ENCODE results near the gene TP53INP2. TPM values are rescaled to one million over a fixed set of nuclear protein-coding genes. Genes with fewer than 3 reads are reported as not detected.
"Not testable (repeated sequence)": the region's sequence is repeated elsewhere in the genome, so short reads cannot be mapped to it uniquely, and the experiment has no call there.

TP53INP2 gene
- total and polyA plus RNA-seq, 5 donors from 2014 or later: 0.37 to 60.9 (median 0.54) TPM

- DNase-seq (no peak), ATAC-seq (ENCODE audit: low read depth in 2 of 2) (no peak)
- Mint-ChIP-seq H3K9me3 (peaks cover 0 to 2% (median 0%) of the 10 kb centered on the region in 7 donors), H3K4me3 (peak overlapping the region in 3 of 4 donors; percentile 38 to 90 (median 88)), H3K4me1 (peaks cover 0 to 21% (median 11%) of the 10 kb centered on the region in 4 donors), H3K27ac (peak overlapping the region in 1 of 3 donors; percentile 86), H3K27me3 (no peaks in the 10 kb centered on the region), H3K36me3 (peaks cover 12% of the 10 kb centered on the region)
- no peak overlapping the region for H3K27ac ChIP-seq (ENCODE audit: insufficient read depth, low read length, poor library complexity, severe bottlenecking)
- no peaks in the 10 kb centered on the region for H3K9me3 ChIP-seq (ENCODE audit: control insufficient read depth in 2 of 2, low read length in 2 of 2)
- peaks cover 12% of the 10 kb centered on the region for H3K4me1 ChIP-seq (ENCODE audit: control insufficient read depth, insufficient read depth, low read length, poor library complexity, severe bottlenecking)
- peaks cover 3% of the 10 kb centered on the region for H3K36me3 ChIP-seq (ENCODE audit: control insufficient read depth, insufficient read depth, low read length)
- H3K4me3 ChIP-seq (ENCODE audit: low read depth, low read length): no peak overlapping the region
- H3K27me3 ChIP-seq (ENCODE audit: control insufficient read depth, insufficient read depth, low read length): no peaks in the 10 kb centered on the region
Measured at GRCh38 chr20:34711813-34712430, 7.8 kb downstream of the TP53INP2 start.

- Mint-ChIP-seq H3K27me3 (no peaks in the 10 kb centered on the region), H3K4me3 (peak overlapping the region in 2 of 4 donors; percentile 88 to 90), H3K4me1 (peaks cover 0 to 21% (median 11%) of the 10 kb centered on the region in 4 donors), H3K9me3 (peaks cover 0 to 2% (median 0%) of the 10 kb centered on the region in 7 donors), H3K27ac (no peak overlapping the region), H3K36me3 (peaks cover 12% of the 10 kb centered on the region)
- no peaks in the 10 kb centered on the region for H3K9me3 ChIP-seq (ENCODE audit: control insufficient read depth in 2 of 2, low read length in 2 of 2)
- no peaks in the 10 kb centered on the region for H3K27me3 ChIP-seq (ENCODE audit: control insufficient read depth, insufficient read depth, low read length)
- DNase-seq: no peak
- no peak overlapping the region for H3K27ac ChIP-seq (ENCODE audit: insufficient read depth, low read length, poor library complexity, severe bottlenecking)
- peaks cover 12% of the 10 kb centered on the region for H3K4me1 ChIP-seq (ENCODE audit: control insufficient read depth, insufficient read depth, low read length, poor library complexity, severe bottlenecking)
- peaks cover 3% of the 10 kb centered on the region for H3K36me3 ChIP-seq (ENCODE audit: control insufficient read depth, insufficient read depth, low read length)
- no peak for ATAC-seq (ENCODE audit: low read depth in 2 of 2)
- no peak overlapping the region for H3K4me3 ChIP-seq (ENCODE audit: low read depth, low read length)
Measured at GRCh38 chr20:34712525-34713192, 8.5 kb downstream of the TP53INP2 start.

DNA sequence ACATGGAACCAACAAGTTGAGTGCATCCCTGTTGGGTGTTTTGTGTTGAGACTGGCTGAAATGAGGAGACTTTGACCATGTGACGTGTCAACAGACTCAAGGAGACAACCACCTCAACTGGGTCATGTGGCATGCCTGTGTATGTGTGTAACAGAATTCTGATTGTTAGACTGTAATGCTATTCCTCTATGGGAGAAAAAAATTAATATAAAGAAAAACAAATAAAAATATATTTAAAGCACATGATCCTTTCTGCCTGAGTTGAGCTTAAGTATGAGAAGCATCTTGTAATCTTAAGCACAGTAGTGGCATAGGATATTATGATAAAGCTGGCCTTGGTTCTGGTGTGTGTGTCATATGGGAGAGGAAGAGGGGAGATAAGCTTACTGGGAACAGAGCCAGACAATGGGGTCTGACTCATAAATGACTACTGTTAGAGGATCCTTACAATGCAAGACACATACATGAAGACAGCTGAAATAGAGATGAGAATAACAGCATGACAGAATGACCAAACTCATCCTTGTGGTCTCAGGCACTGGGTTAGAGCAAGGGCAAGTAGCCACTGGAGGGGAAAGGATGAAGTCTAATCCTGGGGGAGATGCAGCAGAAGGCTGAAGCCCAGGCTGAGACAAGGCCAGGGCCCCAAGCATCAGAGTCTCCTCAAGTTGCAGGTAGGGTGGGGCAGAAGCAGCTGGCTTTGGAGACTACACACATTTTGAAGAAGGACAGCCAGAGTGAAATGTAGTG is 9.2 kb downstream of the TP53INP2 start:
- peaks cover 0 to 17% (median 11%) of the 10 kb centered on the region in 4 donors for H3K4me1 Mint-ChIP-seq
- H3K4me3 ChIP-seq (ENCODE audit: low read depth, low read length): no peak overlapping the region
- no peak overlapping the region for H3K4me3 Mint-ChIP-seq
- no peaks in the 10 kb centered on the region for H3K27me3 ChIP-seq (ENCODE audit: control insufficient read depth, insufficient read depth, low read length)
- no peak overlapping the region for H3K27ac ChIP-seq (ENCODE audit: insufficient read depth, low read length, poor library complexity, severe bottlenecking)
- H3K27ac Mint-ChIP-seq: no peak overlapping the region
- DNase-seq: no peak
- no peaks in the 10 kb centered on the region for H3K9me3 ChIP-seq (ENCODE audit: control insufficient read depth in 2 of 2, low read length in 2 of 2)
- peaks cover 12% of the 10 kb centered on the region for H3K36me3 Mint-ChIP-seq
- no peak for ATAC-seq (ENCODE audit: low read depth in 2 of 2)
- H3K9me3 Mint-ChIP-seq: peaks cover 0 to 2% (median 0%) of the 10 kb centered on the region in 7 donors
- H3K4me1 ChIP-seq (ENCODE audit: control insufficient read depth, insufficient read depth, low read length, poor library complexity, severe bottlenecking): peaks cover 11% of the 10 kb centered on the region
- H3K36me3 ChIP-seq (ENCODE audit: control insufficient read depth, insufficient read depth, low read length): peaks cover 3% of the 10 kb centered on the region
- no peaks in the 10 kb centered on the region for H3K27me3 Mint-ChIP-seq

GRCh38 chr20:34713944-34714515 is 9.9 kb downstream of the TP53INP2 start:
- not testable (repeated sequence) for ATAC-seq (ENCODE audit: low read depth in 2 of 2); H3K4me1 ChIP-seq (ENCODE audit: control insufficient read depth, insufficient read depth, low read length, poor library complexity, severe bottlenecking); H3K27me3 ChIP-seq (ENCODE audit: control insufficient read depth, insufficient read depth, low read length); H3K27me3 Mint-ChIP-seq; H3K27ac Mint-ChIP-seq; H3K9me3 Mint-ChIP-seq; H3K4me3 ChIP-seq (ENCODE audit: low read depth, low read length); H3K27ac ChIP-seq (ENCODE audit: insufficient read depth, low read length, poor library complexity, severe bottlenecking); DNase-seq; H3K36me3 ChIP-seq (ENCODE audit: control insufficient read depth, insufficient read depth, low read length); H3K9me3 ChIP-seq (ENCODE audit: control insufficient read depth in 2 of 2, low read length in 2 of 2); H3K4me3 Mint-ChIP-seq
- peaks cover 12% of the 10 kb centered on the region for H3K36me3 Mint-ChIP-seq
- peaks cover 4 to 16% (median 11%) of the 10 kb centered on the region in 4 donors for H3K4me1 Mint-ChIP-seq

DNA sequence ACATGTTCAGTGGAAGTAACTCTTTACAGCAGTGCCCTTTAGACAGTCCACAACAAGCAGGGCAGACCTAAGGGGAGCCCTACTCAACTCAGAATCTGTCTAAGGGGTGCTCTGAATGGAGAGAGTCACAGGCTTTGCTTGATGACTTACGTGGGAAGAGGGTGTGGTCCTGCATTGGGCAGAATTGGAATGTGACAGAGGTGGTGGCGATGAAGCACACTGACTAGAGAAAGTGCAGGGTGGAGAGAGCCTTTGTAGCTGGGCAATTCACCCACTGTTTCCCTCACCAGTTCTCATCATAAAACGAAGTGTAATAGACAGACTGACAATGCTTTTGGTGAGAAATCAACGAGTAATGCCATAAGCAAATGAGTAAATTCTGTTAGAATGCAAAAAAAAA is 11.2 kb downstream of the TP53INP2 start:
- no peak for ATAC-seq (ENCODE audit: low read depth in 2 of 2)
- Histone ChIP-seq H3K4me3 (ENCODE audit: low read depth, low read length) (no peak overlapping the region), H3K4me1 (ENCODE audit: control insufficient read depth, insufficient read depth, low read length, poor library complexity, severe bottlenecking) (peaks cover 1% of the 10 kb centered on the region), H3K27ac (ENCODE audit: insufficient read depth, low read length, poor library complexity, severe bottlenecking) (no peak overlapping the region), H3K27me3 (ENCODE audit: control insufficient read depth, insufficient read depth, low read length) (no peaks in the 10 kb centered on the region), H3K9me3 (ENCODE audit: control insufficient read depth in 2 of 2, low read length in 2 of 2) (no peaks in the 10 kb centered on the region), H3K36me3 (ENCODE audit: control insufficient read depth, insufficient read depth, low read length) (peaks cover 5% of the 10 kb centered on the region)
- Mint-ChIP-seq H3K4me3 (no peak overlapping the region), H3K27ac (no peak overlapping the region), H3K36me3 (peaks cover 12% of the 10 kb centered on the region), H3K9me3 (peaks cover 0 to under 1% (median 0%) of the 10 kb centered on the region in 7 donors), H3K27me3 (no peaks in the 10 kb centered on the region), H3K4me1 (peaks cover 4 to 25% (median 6%) of the 10 kb centered on the region in 4 donors)
- DNase-seq: no peak

DNA sequence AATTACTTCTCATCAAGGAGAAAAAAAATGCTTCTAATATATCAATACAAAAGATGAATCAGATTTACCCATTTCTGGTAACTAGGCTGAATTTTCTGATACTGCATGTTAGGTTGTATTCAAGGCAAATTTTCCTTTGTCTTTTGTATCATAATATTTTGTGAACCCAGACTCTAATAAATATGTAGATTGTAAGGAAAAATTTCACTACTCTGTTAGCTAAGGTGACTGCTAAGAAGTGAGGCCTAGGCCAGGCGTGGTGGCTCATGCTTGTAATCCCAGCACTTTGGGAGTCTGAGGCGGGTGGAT is 12.7 kb downstream of the TP53INP2 start:
- Mint-ChIP-seq H3K4me1 (peaks cover 0 to 19% (median 6%) of the 10 kb centered on the region in 4 donors), H3K27me3 (no peaks in the 10 kb centered on the region), H3K27ac (peak overlapping the region in 1 of 3 donors; percentile 65), H3K36me3 (peaks cover 12% of the 10 kb centered on the region), H3K9me3 (no peaks in the 10 kb centered on the region), H3K4me3 (no peak overlapping the region)
- peaks cover 13% of the 10 kb centered on the region for H3K36me3 ChIP-seq (ENCODE audit: control insufficient read depth, insufficient read depth, low read length)
- no peak overlapping the region for H3K27ac ChIP-seq (ENCODE audit: insufficient read depth, low read length, poor library complexity, severe bottlenecking)
- no peaks in the 10 kb centered on the region for H3K9me3 ChIP-seq (ENCODE audit: control insufficient read depth in 2 of 2, low read length in 2 of 2)
- ATAC-seq (ENCODE audit: low read depth in 2 of 2) (no peak), DNase-seq (no peak)
- no peak overlapping the region for H3K4me3 ChIP-seq (ENCODE audit: low read depth, low read length)
- H3K27me3 ChIP-seq (ENCODE audit: control insufficient read depth, insufficient read depth, low read length): no peaks in the 10 kb centered on the region
- no peaks in the 10 kb centered on the region for H3K4me1 ChIP-seq (ENCODE audit: control insufficient read depth, insufficient read depth, low read length, poor library complexity, severe bottlenecking)

DNA sequence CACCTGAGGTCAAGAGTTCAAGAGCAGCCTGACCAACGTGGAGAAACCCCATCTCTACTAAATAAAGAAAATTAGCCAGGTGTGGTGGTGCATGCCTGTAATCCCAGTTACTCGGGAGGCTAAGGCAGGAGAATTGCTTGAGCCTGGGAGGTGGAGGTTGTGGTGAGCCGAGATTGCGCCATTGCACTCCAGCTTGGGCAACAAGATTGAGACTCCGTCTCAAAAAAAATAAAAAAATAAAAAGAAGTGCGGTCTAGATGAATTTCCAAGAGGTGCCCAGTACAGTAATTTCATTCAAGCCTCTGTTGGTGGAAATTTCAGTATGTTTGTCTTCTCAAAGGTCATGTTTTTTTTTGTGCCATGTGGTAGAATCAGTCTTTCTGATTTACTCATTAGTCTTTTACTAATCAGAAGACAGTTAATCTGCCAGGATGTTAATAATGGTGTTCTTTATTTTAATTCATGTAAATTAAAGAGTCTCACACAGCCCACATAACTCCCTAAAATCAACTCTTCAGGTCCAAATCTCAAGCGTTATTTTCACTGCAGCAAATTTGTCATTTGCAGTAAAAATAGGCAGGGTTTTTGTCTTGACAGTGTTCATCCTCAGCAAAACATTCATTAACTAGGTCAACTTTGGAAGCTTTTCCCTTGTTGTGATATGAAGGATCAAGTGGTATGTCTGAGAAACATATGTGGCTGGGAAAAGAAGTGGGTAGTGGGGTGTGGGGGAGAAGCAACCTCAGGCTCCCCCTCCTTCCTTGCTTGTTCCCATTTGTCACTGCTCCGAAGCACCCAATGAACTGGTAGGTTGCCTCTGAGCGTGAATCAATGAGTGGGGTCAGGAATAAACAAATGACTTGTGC is 13.3 kb downstream of the TP53INP2 start:
- H3K27me3 ChIP-seq (ENCODE audit: control insufficient read depth, insufficient read depth, low read length): no peaks in the 10 kb centered on the region
- Mint-ChIP-seq H3K9me3 (no peaks in the 10 kb centered on the region), H3K4me3 (no peak overlapping the region)

More for the DNA sequence above, 13.3 kb downstream of the TP53INP2 start:
- peak overlapping the region in 2 of 3 donors; percentile 65 to 73 for H3K27ac Mint-ChIP-seq
- H3K4me1 Mint-ChIP-seq: peaks cover 0 to 19% (median 6%) of the 10 kb centered on the region in 4 donors
- Histone ChIP-seq H3K27ac (ENCODE audit: insufficient read depth, low read length, poor library complexity, severe bottlenecking) (no peak overlapping the region), H3K36me3 (ENCODE audit: control insufficient read depth, insufficient read depth, low read length) (peaks cover 13% of the 10 kb centered on the region), H3K9me3 (ENCODE audit: control insufficient read depth in 2 of 2, low read length in 2 of 2) (no peaks in the 10 kb centered on the region), H3K4me1 (ENCODE audit: control insufficient read depth, insufficient read depth, low read length, poor library complexity, severe bottlenecking) (no peaks in the 10 kb centered on the region), H3K4me3 (ENCODE audit: low read depth, low read length) (no peak overlapping the region)
- peaks cover 12% of the 10 kb centered on the region for H3K36me3 Mint-ChIP-seq
- ATAC-seq (ENCODE audit: low read depth in 2 of 2): no peak
- H3K27me3 Mint-ChIP-seq: no peaks in the 10 kb centered on the region
- DNase-seq: no peak
